Activated CD8-positive, alpha-beta memory T cell treated with anti-CD3 and anti-CD28 coated beads, Interleukin-2, amount 50 U/mL, for 24 hours (primary cell): ENCODE data around the gene MXD4.
"Not testable (repeated sequence)": the region's sequence is repeated elsewhere in the genome, so short reads cannot be mapped to it uniquely, and the experiment has no call there.

ENCODE experiments used
- DNase-seq: peaks from one replicate; pipeline ENCODE4 v3.0.0-alpha.2; 2020; ENCODE audit errors: extremely low read depth

MXD4 gene

GRCh38 chr4:2275546-2276251 lies 13.8 kb upstream of the MXD4 start:
- DNase-seq = no peak

- DNase-seq = not testable (repeated sequence)
These were observed 13.1 kb upstream of the MXD4 start for GRCh38 chr4:2275044-2275397.

- DNase-seq = no peak
These were observed 12.6 kb upstream of the MXD4 start for GRCh38 chr4:2274320-2275043.

- no peak for DNase-seq
These were observed 11.9 kb upstream of the MXD4 start for GRCh38 chr4:2273657-2274319.

GRCh38 chr4:2273221-2273620 lies 11.3 kb upstream of the MXD4 start:
- no peak for DNase-seq

GRCh38 chr4:2272828-2273120 lies 10.9 kb upstream of the MXD4 start:
- DNase-seq = no peak

- DNase-seq = no peak
These were observed 10.3 kb upstream of the MXD4 start for GRCh38 chr4:2272026-2272827.

- DNase-seq = no peak
These were observed 9.5 kb upstream of the MXD4 start for GRCh38 chr4:2271279-2272025.

- DNase-seq = no peak
These were observed 8.6 kb upstream of the MXD4 start for GRCh38 chr4:2270341-2271165.

- no peak for DNase-seq
These were observed 7.8 kb upstream of the MXD4 start for GRCh38 chr4:2269618-2270163.

- no peak for DNase-seq
These were observed 7.3 kb upstream of the MXD4 start for GRCh38 chr4:2269206-2269531.

GRCh38 chr4:2268357-2269205 lies 6.7 kb upstream of the MXD4 start:
- DNase-seq = no peak

GRCh38 chr4:2267841-2268240 lies 5.9 kb upstream of the MXD4 start:
- no peak for DNase-seq

- no peak for DNase-seq
These were observed 5.5 kb upstream of the MXD4 start for GRCh38 chr4:2267320-2267811.

GRCh38 chr4:2266821-2267220 lies 4.9 kb upstream of the MXD4 start:
- DNase-seq = no peak

GRCh38 chr4:2266181-2266580 lies 4.3 kb upstream of the MXD4 start:
- no peak for DNase-seq

GRCh38 chr4:2265113-2266110 lies 3.5 kb upstream of the MXD4 start:
- DNase-seq = no peak

- no peak for DNase-seq
These were observed 2.7 kb upstream of the MXD4 start for GRCh38 chr4:2264481-2265041.
